GM23338 (cell line): ENCODE measurements around the gene ATP4A. TPM values are rescaled to one million over a fixed set of nuclear protein-coding genes. Genes with fewer than 3 reads are reported as not detected.

Experiments used
- ATAC-seq: fragments of 200-7000 bp; cut with Tn5 transposase; 3 replicates; pipeline ENCODE4 v1.9.1; 2020
- DNase-seq: peaks from one replicate; pipeline ENCODE4 v3.0.0-alpha.2; 2015; ENCODE audit warnings: low spot score
- H2AFZ ChIP-seq: fragments of 200-600 bp; sonication (generic); 2 replicates; pipeline ENCODE4 v1.8.0; 2016; ENCODE audit warnings: antibody characterized with exemption, mild to moderate bottlenecking, moderate library complexity
- H3F3A ChIP-seq: fragments of 200-600 bp; sonication (generic); replicated peaks from 2 replicates; pipeline ENCODE4 v1.8.0; 2017; ENCODE audit warnings: antibody characterized with exemption, mixed run types, low read depth
- H3K27ac ChIP-seq: fragments of 200-600 bp; sonication (generic); 2 replicates; pipeline ENCODE4 v1.6.1; 2016; ENCODE audit warnings: low read depth
- H3K27me3 ChIP-seq: fragments of 200-600 bp; sonication (generic); 2 replicates; pipeline ENCODE4 v1.8.0; 2016; ENCODE audit warnings: mild to moderate bottlenecking, mixed run types, moderate library complexity; ENCODE audit not compliant: insufficient read depth
- H3K36me3 ChIP-seq: fragments of 200-600 bp; sonication (generic); 2 replicates; pipeline ENCODE4 v1.8.0; 2016; ENCODE audit warnings: mild to moderate bottlenecking; ENCODE audit not compliant: insufficient read depth
- H3K4me1 ChIP-seq: fragments of 200-600 bp; sonication (generic); 2 replicates; pipeline ENCODE4 v1.8.0; 2016; ENCODE audit warnings: mild to moderate bottlenecking, moderate library complexity; ENCODE audit not compliant: insufficient read depth
- H3K4me2 ChIP-seq: fragments of 200-600 bp; sonication (generic); 2 replicates; pipeline ENCODE4 v1.7.1; 2017; ENCODE audit warnings: mixed run types
- H3K4me3 ChIP-seq: fragments of 200-600 bp; sonication (generic); 2 replicates; pipeline ENCODE4 v1.6.1; 2016; ENCODE audit warnings: mixed run types
- H3K79me2 ChIP-seq: fragments of 200-600 bp; sonication (generic); replicated peaks from 2 replicates; pipeline ENCODE4 v1.8.0; 2017; ENCODE audit warnings: mild to moderate bottlenecking; ENCODE audit not compliant: insufficient read depth
- H3K9me2 ChIP-seq: fragments of 200-600 bp; sonication (generic); 2 replicates; pipeline ENCODE4 v1.8.0; 2017; ENCODE audit not compliant: insufficient read depth
- H4K20me1 ChIP-seq: fragments of 200-600 bp; sonication (generic); replicated peaks from 2 replicates; pipeline ENCODE4 v1.8.0; 2017; ENCODE audit warnings: mild to moderate bottlenecking; ENCODE audit not compliant: insufficient read depth
- H3K27ac Mint-ChIP-seq: 2 replicates; pipeline ENCODE4 v1.8.0; 2020; ENCODE audit warnings: inconsistent platforms, mild to moderate bottlenecking, moderate library complexity, mixed read lengths
- H3K27me3 Mint-ChIP-seq: 3 replicates; pipeline ENCODE4 v1.8.0; 2022; ENCODE audit warnings: low read depth, mild to moderate bottlenecking, moderate library complexity, mixed read lengths, inconsistent platforms; ENCODE audit not compliant: insufficient read depth, poor library complexity
- H3K36me3 Mint-ChIP-seq: 3 replicates; pipeline ENCODE4 v1.8.0; 2021; ENCODE audit warnings: low read depth, mild to moderate bottlenecking, inconsistent platforms, moderate library complexity, mixed read lengths
- H3K4me1 Mint-ChIP-seq: 3 replicates; pipeline ENCODE4 v1.8.0; 2020; ENCODE audit warnings: mild to moderate bottlenecking, inconsistent platforms, mixed read lengths
- H3K4me3 Mint-ChIP-seq: 3 replicates; pipeline ENCODE4 v1.8.0; 2021; ENCODE audit warnings: moderate library complexity, mild to moderate bottlenecking, inconsistent platforms, mixed read lengths
- H3K9me3 Mint-ChIP-seq: 3 replicates; pipeline ENCODE4 v1.8.0; 2020; ENCODE audit warnings: moderate library complexity, mild to moderate bottlenecking, inconsistent platforms, mixed read lengths
- EZH2phosphoT487 ChIP-seq: fragments of 200-600 bp; sonication (generic); IDR thresholded peaks from one replicate; pipeline ENCODE4 v1.8.1; 2018; ENCODE audit warnings: antibody characterized with exemption; ENCODE audit not compliant: unreplicated experiment
- JUNB ChIP-seq: IDR thresholded peaks from one replicate; pipeline ENCODE4 v1.6.1; 2016; ENCODE audit warnings: antibody characterized with exemption; ENCODE audit not compliant: unreplicated experiment
- NANOG ChIP-seq: IDR thresholded peaks from 2 replicates; pipeline ENCODE4 v1.6.1; 2016; ENCODE audit warnings: antibody characterized with exemption, borderline replicate concordance
- STAT1 ChIP-seq: IDR thresholded peaks from one replicate; pipeline ENCODE4 v1.6.1; 2016; ENCODE audit warnings: antibody characterized with exemption; ENCODE audit not compliant: unreplicated experiment
- ZNF331 ChIP-seq: fragments of 250-450 bp; sonication (Bioruptor Pico); IDR thresholded peaks from 2 replicates; pipeline ENCODE4 v1.5.0; 2020; ENCODE audit warnings: low read depth, mild to moderate bottlenecking, moderate library complexity
- polyA plus RNA-seq: library from polyadenylated mRNA; unstranded; fragments of >200 nt; fragmentation: Nextera tagmentation; extraction: Ambion mirVana; gene quantifications from 2 replicates; pipeline ENCODE4 v1.2.1, GENCODE V29; 2016
- total RNA-seq: library from RNA; depleted of rRNA; stranded (reverse); fragments of >200 nt; shearing (Covaris generic); gene quantifications from 2 replicates; pipeline ENCODE4 v1.2.3, GENCODE V29; 2014
- TF ChIP-seq, protein P1 (sequence below): IDR thresholded peaks from 2 replicates; pipeline ENCODE4 v1.6.1; 2016; ENCODE audit warnings: antibody characterized with exemption
- TF ChIP-seq, protein P2 (sequence below), 2 experiments: fragments of 200-600 bp in 1 of 2; sonication (generic) in 1 of 2; conservative IDR thresholded peaks; 2 replicates each; pipeline versions ENCODE4 v1.5.1 to v1.6.1; 2016 to 2017; ENCODE audit warnings: antibody characterized with exemption in 2 of 2, low read depth in 2 of 2, mild to moderate bottlenecking in 2 of 2, moderate library complexity in 1 of 2
- TF ChIP-seq, protein P3 (sequence below): IDR thresholded peaks from one replicate; pipeline ENCODE4 v1.6.1; 2018; ENCODE audit warnings: antibody characterized with exemption; ENCODE audit not compliant: unreplicated experiment

Gene ATP4A
- total and polyA plus RNA-seq, 2 experiments from 2014 or later, result 0.61 to 0.63 TPM

DNA sequence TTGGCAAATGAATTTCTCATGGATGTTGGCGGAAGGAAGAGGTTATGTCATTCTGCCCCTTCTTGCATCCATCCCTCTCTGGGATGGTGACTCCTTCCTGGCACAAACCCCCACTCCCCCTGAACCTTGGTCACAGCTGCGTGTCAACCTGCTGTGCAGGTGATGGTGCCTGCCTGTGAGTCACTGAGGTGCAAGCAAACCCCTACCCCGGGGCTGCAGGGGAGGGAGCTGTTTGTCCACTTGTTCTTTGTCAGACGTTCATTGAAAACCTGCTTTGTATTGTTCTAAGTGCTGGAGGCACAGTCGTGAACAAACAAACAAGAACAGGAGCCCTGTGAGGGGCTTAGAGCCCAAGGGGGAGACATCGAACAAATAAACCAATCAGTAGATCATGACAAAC is 32.2 kb downstream of the ATP4A start:
- H3K4me3 ChIP-seq, result no peak overlapping the region
- no peak overlapping the region for H3K4me2 ChIP-seq
- no peaks in the 10 kb centered on the region for H3K79me2 ChIP-seq
- no peak overlapping the region for H2AFZ ChIP-seq
- Mint-ChIP-seq H3K9me3 (no peaks in the 10 kb centered on the region), H3K4me3 (no peak overlapping the region), H3K27ac (no peak overlapping the region), H3K4me1 (peaks cover 14% of the 10 kb centered on the region), H3K27me3 (peaks cover 32% of the 10 kb centered on the region), H3K36me3 (no peaks in the 10 kb centered on the region; the same call in 2 of the 3 replicates)
- ATAC-seq (no peak), DNase-seq (no peak)
- peaks cover 31% of the 10 kb centered on the region for H3K27me3 ChIP-seq
- no peak overlapping the region for H3K27ac ChIP-seq
- H3K4me1 ChIP-seq, result peaks cover 8% of the 10 kb centered on the region; the same call in 1 of the 2 replicates
- H3K36me3 ChIP-seq, result no peaks in the 10 kb centered on the region
- TF ChIP-seq, protein P1, sequence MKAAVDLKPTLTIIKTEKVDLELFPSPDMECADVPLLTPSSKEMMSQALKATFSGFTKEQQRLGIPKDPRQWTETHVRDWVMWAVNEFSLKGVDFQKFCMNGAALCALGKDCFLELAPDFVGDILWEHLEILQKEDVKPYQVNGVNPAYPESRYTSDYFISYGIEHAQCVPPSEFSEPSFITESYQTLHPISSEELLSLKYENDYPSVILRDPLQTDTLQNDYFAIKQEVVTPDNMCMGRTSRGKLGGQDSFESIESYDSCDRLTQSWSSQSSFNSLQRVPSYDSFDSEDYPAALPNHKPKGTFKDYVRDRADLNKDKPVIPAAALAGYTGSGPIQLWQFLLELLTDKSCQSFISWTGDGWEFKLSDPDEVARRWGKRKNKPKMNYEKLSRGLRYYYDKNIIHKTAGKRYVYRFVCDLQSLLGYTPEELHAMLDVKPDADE, result no peak
- TF ChIP-seq NANOG (no peak), ZNF331 (CRISPR knock-in tag) (no peak), JUNB (no peak), STAT1 (no peak), EZH2phosphoT487 (no peak)
- TF ChIP-seq, protein P2, sequence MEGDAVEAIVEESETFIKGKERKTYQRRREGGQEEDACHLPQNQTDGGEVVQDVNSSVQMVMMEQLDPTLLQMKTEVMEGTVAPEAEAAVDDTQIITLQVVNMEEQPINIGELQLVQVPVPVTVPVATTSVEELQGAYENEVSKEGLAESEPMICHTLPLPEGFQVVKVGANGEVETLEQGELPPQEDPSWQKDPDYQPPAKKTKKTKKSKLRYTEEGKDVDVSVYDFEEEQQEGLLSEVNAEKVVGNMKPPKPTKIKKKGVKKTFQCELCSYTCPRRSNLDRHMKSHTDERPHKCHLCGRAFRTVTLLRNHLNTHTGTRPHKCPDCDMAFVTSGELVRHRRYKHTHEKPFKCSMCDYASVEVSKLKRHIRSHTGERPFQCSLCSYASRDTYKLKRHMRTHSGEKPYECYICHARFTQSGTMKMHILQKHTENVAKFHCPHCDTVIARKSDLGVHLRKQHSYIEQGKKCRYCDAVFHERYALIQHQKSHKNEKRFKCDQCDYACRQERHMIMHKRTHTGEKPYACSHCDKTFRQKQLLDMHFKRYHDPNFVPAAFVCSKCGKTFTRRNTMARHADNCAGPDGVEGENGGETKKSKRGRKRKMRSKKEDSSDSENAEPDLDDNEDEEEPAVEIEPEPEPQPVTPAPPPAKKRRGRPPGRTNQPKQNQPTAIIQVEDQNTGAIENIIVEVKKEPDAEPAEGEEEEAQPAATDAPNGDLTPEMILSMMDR (conservative IDR thresholded peaks at IDR 0.05; ENCODE audit: low read depth in 2 of 2), result no peak
- TF ChIP-seq, protein P3, sequence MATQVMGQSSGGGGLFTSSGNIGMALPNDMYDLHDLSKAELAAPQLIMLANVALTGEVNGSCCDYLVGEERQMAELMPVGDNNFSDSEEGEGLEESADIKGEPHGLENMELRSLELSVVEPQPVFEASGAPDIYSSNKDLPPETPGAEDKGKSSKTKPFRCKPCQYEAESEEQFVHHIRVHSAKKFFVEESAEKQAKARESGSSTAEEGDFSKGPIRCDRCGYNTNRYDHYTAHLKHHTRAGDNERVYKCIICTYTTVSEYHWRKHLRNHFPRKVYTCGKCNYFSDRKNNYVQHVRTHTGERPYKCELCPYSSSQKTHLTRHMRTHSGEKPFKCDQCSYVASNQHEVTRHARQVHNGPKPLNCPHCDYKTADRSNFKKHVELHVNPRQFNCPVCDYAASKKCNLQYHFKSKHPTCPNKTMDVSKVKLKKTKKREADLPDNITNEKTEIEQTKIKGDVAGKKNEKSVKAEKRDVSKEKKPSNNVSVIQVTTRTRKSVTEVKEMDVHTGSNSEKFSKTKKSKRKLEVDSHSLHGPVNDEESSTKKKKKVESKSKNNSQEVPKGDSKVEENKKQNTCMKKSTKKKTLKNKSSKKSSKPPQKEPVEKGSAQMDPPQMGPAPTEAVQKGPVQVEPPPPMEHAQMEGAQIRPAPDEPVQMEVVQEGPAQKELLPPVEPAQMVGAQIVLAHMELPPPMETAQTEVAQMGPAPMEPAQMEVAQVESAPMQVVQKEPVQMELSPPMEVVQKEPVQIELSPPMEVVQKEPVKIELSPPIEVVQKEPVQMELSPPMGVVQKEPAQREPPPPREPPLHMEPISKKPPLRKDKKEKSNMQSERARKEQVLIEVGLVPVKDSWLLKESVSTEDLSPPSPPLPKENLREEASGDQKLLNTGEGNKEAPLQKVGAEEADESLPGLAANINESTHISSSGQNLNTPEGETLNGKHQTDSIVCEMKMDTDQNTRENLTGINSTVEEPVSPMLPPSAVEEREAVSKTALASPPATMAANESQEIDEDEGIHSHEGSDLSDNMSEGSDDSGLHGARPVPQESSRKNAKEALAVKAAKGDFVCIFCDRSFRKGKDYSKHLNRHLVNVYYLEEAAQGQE, result no peak
- no peaks in the 10 kb centered on the region for H3K9me2 ChIP-seq
- peaks cover 6% of the 10 kb centered on the region; the same call in 1 of the 2 replicates for H3F3A ChIP-seq
- H4K20me1 ChIP-seq, result no peaks in the 10 kb centered on the region
